Iris pigment epithelial cell (primary cell): ENCODE measurements around the gene LIN54.

ENCODE experiments used
- DNase-seq: peaks from one replicate; pipeline ENCODE4 v3.0.0-alpha.2; 2011; ENCODE audit warnings: low read depth

The LIN54 gene

GRCh38 chr4:82891707-82892466 lies 118.7 kb downstream of the LIN54 start:
- peak; percentile 39 for DNase-seq

GRCh38 chr4:82890901-82891706 lies 119.5 kb downstream of the LIN54 start, which contains the start of gene SEC31A:
TSS of gene SEC31A (minus strand) at chr4:82891153. CDS start at chr4:82881936, 9,217 bp downstream.
- DNase-seq, result peak; percentile 95

- no peak for DNase-seq
Observed at GRCh38 chr4:82890528-82890900, 120.1 kb downstream of the LIN54 start.

GRCh38 chr4:82889287-82889686 lies 121.3 kb downstream of the LIN54 start:
- DNase-seq, result no peak

GRCh38 chr4:82886147-82886942 lies 124.3 kb downstream of the LIN54 start:
- no peak for DNase-seq

GRCh38 chr4:82885410-82885809 lies 125.2 kb downstream of the LIN54 start:
- DNase-seq, result no peak
